ENCODE results near the gene IGSF23. TPM values are rescaled to one million over a fixed set of nuclear protein-coding genes. Genes with fewer than 3 reads are reported as not detected.
"Not testable (repeated sequence)": the region's sequence is repeated elsewhere in the genome, so short reads cannot be mapped to it uniquely, and the experiment has no call there.

The IGSF23 gene
- polyA plus RNA-seq, 1 experiment: 0.27 TPM

GRCh38 chr19:44681992-44682790, 68.8 kb downstream of the IGSF23 start:
- Histone ChIP-seq H3K9me3 (ENCODE audit: control insufficient read depth, insufficient read depth, low read length) (no peaks in the 10 kb centered on the region; the same call in 1 of the 2 replicates), H3K27ac (ENCODE audit: low read depth, low read length) (no peak overlapping the region), H3K27me3 (ENCODE audit: control insufficient read depth, insufficient read depth, low read length) (no peaks in the 10 kb centered on the region), H3K4me3 (ENCODE audit: low read depth, low read length) (no peak overlapping the region)
- POLR2A ChIA-PET: no interaction called here
- CTCF ChIA-PET: interaction anchor here (0.7 to 1.2 kb wide), 3 partner anchors 94 to 164 kb away, joined by 3 to 4 read pairs (median 3); partner anchors contain the start of gene NECTIN2
- TF ChIP-seq CTCF (IDR thresholded peaks at IDR 0.05; ENCODE audit: low read depth, low read length): no peak
- no peak for DNase-seq (ENCODE audit: low read depth, low spot score)

- no peaks in the 10 kb centered on the region for H3K27me3 ChIP-seq (ENCODE audit: control insufficient read depth, insufficient read depth, low read length)
- H3K27ac ChIP-seq (ENCODE audit: low read depth, low read length): no peak overlapping the region
- H3K4me3 ChIP-seq (ENCODE audit: low read depth, low read length): no peak overlapping the region
- TF ChIP-seq CTCF (IDR thresholded peaks at IDR 0.05; ENCODE audit: low read depth, low read length): no peak
- POLR2A ChIA-PET: no interaction called here
- CTCF ChIA-PET: interaction anchor here (0.9 kb wide), 1 partner anchor 163 kb away, joined by 3 read pairs; the partner anchor contains the start of gene NECTIN2
- DNase-seq (ENCODE audit: low read depth, low spot score): no peak
- H3K9me3 ChIP-seq (ENCODE audit: control insufficient read depth, insufficient read depth, low read length): no peaks in the 10 kb centered on the region; the same call in 1 of the 2 replicates
Measured at GRCh38 chr19:44682807-44683206, 69.4 kb downstream of the IGSF23 start.

GRCh38 chr19:44683434-44684210, 70.3 kb downstream of the IGSF23 start:
- Histone ChIP-seq H3K27me3 (ENCODE audit: control insufficient read depth, insufficient read depth, low read length) (no peaks in the 10 kb centered on the region), H3K9me3 (ENCODE audit: control insufficient read depth, insufficient read depth, low read length) (no peaks in the 10 kb centered on the region; the same call in 1 of the 2 replicates), H3K4me3 (ENCODE audit: low read depth, low read length) (no peak overlapping the region), H3K27ac (ENCODE audit: low read depth, low read length) (no peak overlapping the region)
- ChIA-PET POLR2A (no interaction called here), CTCF (interaction anchor here (0.6 kb wide), 1 partner anchor 376 kb away, joined by 4 read pairs; no protein-coding TSS in a partner anchor)
- no peak for DNase-seq (ENCODE audit: low read depth, low spot score)
- no peak for TF ChIP-seq CTCF (IDR thresholded peaks at IDR 0.05; ENCODE audit: low read depth, low read length)

GRCh38 chr19:44684396-44684795, 71.0 kb downstream of the IGSF23 start:
- POLR2A ChIA-PET, CTCF ChIA-PET: not testable (repeated sequence)

GRCh38 chr19:44684892-44685863, 71.8 kb downstream of the IGSF23 start:
- ChIA-PET POLR2A (no interaction called here), CTCF (interaction anchor here (0.7 to 1.0 kb wide), 2 partner anchors 39 to 86 kb away, joined by 3 to 4 read pairs; no protein-coding TSS in a partner anchor)

More at GRCh38 chr19:44684396-44684795, 71.0 kb downstream of the IGSF23 start:
- not testable (repeated sequence) for H3K9me3 ChIP-seq (ENCODE audit: control insufficient read depth, insufficient read depth, low read length); H3K27me3 ChIP-seq (ENCODE audit: control insufficient read depth, insufficient read depth, low read length); DNase-seq (ENCODE audit: low read depth, low spot score); H3K4me3 ChIP-seq (ENCODE audit: low read depth, low read length)
- peak overlapping the region; percentile 82 for H3K27ac ChIP-seq (ENCODE audit: low read depth, low read length)

More at GRCh38 chr19:44684892-44685863, 71.8 kb downstream of the IGSF23 start:
- peak; percentile 54 for DNase-seq (ENCODE audit: low read depth, low spot score)
- H3K4me3 ChIP-seq (ENCODE audit: low read depth, low read length): no peak overlapping the region
- peak overlapping the region; percentile 82 for H3K27ac ChIP-seq (ENCODE audit: low read depth, low read length)
- TF ChIP-seq CTCF (IDR thresholded peaks at IDR 0.05; ENCODE audit: low read depth, low read length): no peak
- no peaks in the 10 kb centered on the region for H3K27me3 ChIP-seq (ENCODE audit: control insufficient read depth, insufficient read depth, low read length)
- H3K9me3 ChIP-seq (ENCODE audit: control insufficient read depth, insufficient read depth, low read length): no peaks in the 10 kb centered on the region; the same call in 1 of the 2 replicates
